GM21381 (cell line): ENCODE results near the gene ZBTB18.
"Not testable (repeated sequence)": the region's sequence is repeated elsewhere in the genome, so short reads cannot be mapped to it uniquely, and the experiment has no call there.

Experiments used
- ATAC-seq: cut with Tn5 transposase; IDR thresholded peaks from one replicate; pipeline ENCODE4 v1.9.1; 2021; ENCODE audit warnings: mild to moderate bottlenecking, moderate library complexity; ENCODE audit not compliant: unreplicated experiment

ZBTB18 gene

GRCh38 chr1:244050835-244051444, at the start of gene ZBTB18:
Gene ZBTB18 (plus strand): TSS chr1:244051283. CDS start chr1:244051432, 149 bp downstream.
- no peak for ATAC-seq

DNA sequence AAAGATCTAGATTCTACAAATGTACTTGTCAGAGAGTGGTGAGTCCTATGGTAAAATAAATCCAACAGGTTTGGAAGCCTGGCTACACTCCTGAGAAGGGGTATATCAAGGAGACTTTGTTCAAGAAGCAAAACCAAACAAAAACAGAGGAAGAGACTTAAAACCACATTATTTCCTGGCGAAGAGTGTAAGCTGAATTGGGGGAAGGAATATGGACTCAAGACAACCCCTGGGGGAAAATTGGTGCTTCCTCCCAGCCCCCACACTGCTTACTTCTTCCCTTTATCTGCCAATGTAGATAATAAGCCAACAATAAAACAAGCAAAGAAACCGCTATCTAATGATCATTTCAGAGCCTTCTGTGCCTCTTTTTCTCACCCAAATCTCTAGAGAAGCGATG, 48.4 kb upstream of the ZBTB18 start:
- no peak for ATAC-seq

- ATAC-seq: no peak
These were observed 45.6 kb upstream of the ZBTB18 start for GRCh38 chr1:244005455-244005854.

GRCh38 chr1:244006381-244006901, 44.6 kb upstream of the ZBTB18 start:
- ATAC-seq: no peak

- no peak for ATAC-seq
These were observed 44.1 kb upstream of the ZBTB18 start for GRCh38 chr1:244006961-244007360.

DNA sequence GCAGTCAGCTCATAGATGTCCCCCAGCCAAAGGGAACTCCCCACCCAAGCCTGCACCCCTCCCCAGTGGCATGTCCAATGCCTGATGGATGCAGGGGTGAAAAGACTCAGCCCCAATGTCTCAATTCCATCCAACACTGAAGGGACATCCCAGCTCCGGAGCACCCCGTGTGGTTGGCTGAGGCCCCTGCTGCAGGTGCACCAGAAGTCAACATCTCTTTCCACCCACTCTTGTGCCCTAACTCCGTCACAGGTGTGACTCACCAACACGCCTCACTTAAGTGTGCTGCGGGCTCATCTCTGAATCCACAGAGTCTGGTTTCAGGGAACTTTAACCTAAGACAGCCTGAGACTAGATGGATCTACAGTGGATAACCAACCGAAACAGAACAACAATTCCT, 40.9 kb upstream of the ZBTB18 start:
- ATAC-seq: no peak

DNA sequence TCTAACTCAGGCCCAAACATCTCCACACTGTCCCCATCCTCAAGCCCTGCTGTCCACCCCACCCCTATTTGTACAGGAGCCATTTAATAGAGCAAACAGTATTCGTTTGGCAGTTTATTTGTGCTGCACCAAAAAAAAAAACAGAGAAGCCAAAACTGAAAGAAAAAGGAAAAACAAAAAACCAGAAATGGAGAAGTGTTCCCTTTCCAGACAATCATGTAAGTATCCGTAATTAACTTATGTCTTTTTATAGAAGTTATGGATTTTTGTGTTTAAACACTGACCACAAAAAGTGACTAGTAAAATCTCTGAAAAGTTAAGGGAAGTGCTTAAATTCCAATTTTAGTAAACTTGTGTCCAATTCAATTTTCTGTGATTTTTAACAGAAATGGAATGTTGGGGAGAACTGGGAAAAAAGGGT, 40.4 kb upstream of the ZBTB18 start:
- no peak for ATAC-seq

DNA sequence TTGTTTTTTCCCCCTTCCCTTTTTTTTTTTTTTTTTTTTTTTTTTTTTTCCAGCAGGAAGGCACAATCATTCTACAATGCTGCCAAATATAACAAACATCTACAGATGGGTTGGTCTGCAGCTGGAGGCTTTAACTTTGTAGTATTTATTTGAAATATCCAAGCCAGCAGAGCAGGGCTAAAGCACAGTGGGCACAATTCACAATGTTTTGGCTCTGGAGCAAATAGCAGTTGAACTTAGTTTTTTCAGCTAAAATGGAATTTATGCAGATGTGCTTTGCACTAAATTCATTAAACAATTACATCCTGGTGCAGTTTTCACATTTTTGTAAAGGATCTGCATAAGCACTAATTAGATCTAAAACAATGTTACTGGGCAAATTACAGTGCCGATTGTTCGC, 39.8 kb upstream of the ZBTB18 start:
- no peak for ATAC-seq

DNA sequence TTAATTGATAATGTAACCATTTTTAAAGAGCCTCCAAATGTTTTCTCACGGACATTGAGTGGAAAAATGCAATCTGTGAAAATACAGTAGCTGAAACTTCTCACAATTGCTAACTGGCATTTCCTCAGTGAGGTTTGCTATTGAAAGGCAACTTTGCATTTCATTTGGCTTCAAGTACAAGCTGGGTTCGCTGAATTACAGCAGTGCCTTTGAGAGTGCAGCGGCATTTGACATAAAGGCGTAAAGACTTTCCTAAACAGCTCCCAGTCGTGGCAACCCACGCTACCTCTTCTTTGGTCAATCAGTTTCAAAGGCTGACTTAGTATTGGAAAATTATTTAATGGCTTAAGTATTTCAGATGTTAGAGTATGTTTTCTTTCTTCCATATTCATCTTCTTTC, 39.3 kb upstream of the ZBTB18 start:
- no peak for ATAC-seq

DNA sequence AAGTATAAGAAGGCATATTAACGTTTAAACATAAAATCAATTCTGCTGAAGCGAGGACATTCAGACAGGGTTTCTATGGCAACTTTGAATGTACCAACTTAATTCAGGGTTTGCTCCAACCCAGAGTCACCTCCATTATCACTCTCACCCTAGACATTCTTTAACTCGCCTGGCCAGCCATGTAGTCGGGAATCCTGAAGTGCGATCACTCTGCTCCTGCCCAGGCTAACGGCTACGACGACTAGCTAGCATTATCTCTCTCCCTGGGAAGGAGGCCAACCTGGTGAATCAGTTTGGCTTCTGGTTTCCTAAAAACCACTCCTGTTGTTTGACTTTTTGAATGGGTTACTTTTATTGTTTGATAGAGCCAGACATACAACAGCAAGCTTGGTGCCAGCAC, 38.9 kb upstream of the ZBTB18 start:
- no peak for ATAC-seq

DNA sequence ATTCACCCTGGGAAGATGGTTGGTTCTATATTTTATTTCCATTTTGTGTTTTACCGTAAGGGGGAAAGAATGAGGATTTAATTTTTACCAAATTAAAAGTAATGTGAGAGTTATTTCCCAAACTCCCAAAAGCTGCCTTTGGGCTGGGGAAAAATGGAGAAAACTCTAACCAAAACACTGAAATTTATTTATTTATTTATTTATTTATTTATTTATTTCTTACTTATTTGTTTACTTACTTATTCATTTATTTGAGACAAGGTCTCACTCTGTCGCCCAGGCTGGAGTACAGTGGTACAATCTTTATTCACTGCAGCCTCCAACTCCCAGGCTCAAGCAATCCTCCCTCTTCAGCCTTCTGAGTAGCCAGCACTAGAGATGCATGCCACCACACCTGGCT, 38.0 kb upstream of the ZBTB18 start:
- no peak for ATAC-seq

- ATAC-seq: not testable (repeated sequence)
These were observed 36.2 kb upstream of the ZBTB18 start for GRCh38 chr1:244014862-244015261.

DNA sequence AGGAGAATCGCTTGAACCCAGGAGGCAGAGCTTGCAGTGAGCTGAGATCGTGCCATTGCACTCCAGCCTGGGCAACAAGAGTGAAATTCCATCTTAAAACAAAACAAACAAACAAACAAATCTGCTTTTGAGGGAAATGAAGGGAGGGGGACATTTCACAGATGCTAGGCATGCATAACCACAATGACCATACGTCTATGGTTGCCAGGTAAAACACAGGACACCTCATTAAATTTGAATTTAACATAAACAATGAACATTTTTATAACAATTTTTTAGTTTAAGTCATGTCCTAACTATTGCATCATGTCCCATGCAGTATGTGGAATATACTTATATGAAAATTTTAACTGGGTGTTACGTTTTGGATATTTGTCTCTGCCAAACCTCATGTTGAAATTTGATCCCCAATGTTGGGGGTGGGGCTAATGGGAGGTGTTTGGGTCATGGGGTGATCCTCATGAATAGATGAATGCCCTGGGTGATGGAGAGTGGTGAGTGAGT, 31.0 kb upstream of the ZBTB18 start:
- no peak for ATAC-seq

GRCh38 chr1:244021427-244021826, 29.7 kb upstream of the ZBTB18 start:
- no peak for ATAC-seq

GRCh38 chr1:244022311-244022710, 28.8 kb upstream of the ZBTB18 start:
- no peak for ATAC-seq

DNA sequence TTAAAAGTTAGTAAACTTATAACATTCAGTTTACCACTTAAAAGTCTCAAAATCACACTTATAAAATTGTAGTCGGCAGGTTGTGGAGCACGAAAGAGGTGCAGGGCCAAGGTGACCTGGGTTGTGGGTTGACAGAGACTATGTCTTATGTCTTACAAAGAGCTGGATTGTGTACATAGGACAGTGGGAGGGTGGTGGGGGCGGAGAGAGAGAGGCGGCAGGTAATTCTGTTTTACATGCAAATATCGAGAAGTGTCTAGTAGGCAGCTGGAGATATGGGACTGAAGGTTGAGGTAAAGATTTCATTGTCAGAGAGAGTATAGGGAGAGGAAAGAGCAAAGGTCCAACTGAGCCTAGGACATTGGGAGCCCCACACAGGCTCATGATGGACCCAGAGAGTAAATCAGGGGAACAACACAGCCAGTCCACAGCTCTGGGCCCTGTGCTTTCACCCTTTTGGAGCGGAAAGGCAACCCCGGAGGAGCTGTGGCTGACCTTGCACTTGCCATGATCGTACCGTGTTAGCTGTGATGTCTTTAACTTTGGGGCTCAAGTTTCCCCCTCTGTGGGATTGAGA, 28.1 kb upstream of the ZBTB18 start:
- ATAC-seq: no peak

GRCh38 chr1:244027491-244028145, 23.5 kb upstream of the ZBTB18 start:
- ATAC-seq: no peak

- no peak for ATAC-seq
These were observed 22.4 kb upstream of the ZBTB18 start for GRCh38 chr1:244028701-244029100.

GRCh38 chr1:244029124-244029523, 22.0 kb upstream of the ZBTB18 start:
- no peak for ATAC-seq

- no peak for ATAC-seq
These were observed 20.5 kb upstream of the ZBTB18 start for GRCh38 chr1:244030481-244031040.

- ATAC-seq: no peak
These were observed 15.7 kb upstream of the ZBTB18 start for GRCh38 chr1:244035358-244035757.

GRCh38 chr1:244037252-244037651, 13.8 kb upstream of the ZBTB18 start:
- no peak for ATAC-seq
